Measurements from ENCODE around the gene STIM1. TPM values are rescaled to one million over a fixed set of nuclear protein-coding genes. Genes with fewer than 3 reads are reported as not detected.
A peak's percentile ranks its signal among the peaks of the same experiment; 100 is the strongest.

Gene STIM1
- total and polyA plus RNA-seq, 10 of the 15 experiments (the other 5 are each of a cell fraction or from before 2014, with no cell fraction given), result 8.6 to 57.7 (median 29.3) TPM

- TF ChIP-seq ZBTB40 (IDR thresholded peaks at IDR 0.05; ENCODE audit: borderline replicate concordance) (no peak), RBBP5 (conservative IDR thresholded peaks at IDR 0.05) (no peak), CREM (IDR thresholded peaks at IDR 0.05; ENCODE audit: low read depth) (no peak), PAX5 (IDR thresholded peaks at IDR 0.05; ENCODE audit: borderline replicate concordance, low read depth, low read length) (0 out of 2 replicates have a peak, but pooled peaks have one; percentile 31), HDAC6 (IDR thresholded peaks at IDR 0.05; ENCODE audit: unreplicated experiment) (no peak), FOS (IDR thresholded peaks at IDR 0.05; ENCODE audit: borderline replicate concordance, extremely low read depth, insufficient read length) (no peak), BCL3 (IDR thresholded peaks at IDR 0.05; ENCODE audit: borderline replicate concordance, insufficient read depth, low read depth, low read length, poor library complexity, severe bottlenecking) (no peak), ZNF274 (IDR thresholded peaks at IDR 0.05; ENCODE audit: insufficient read depth, insufficient read length) (no peak), TCF7 (IDR thresholded peaks at IDR 0.05; ENCODE audit: borderline replicate concordance) (peak; percentile 93), RCOR1 (conservative IDR thresholded peaks at IDR 0.05; ENCODE audit: low read depth, low read length) (no peak), SKIL (IDR thresholded peaks at IDR 0.05; ENCODE audit: low read depth, poor library complexity, severe bottlenecking) (peak; percentile 55), JUNB (IDR thresholded peaks at IDR 0.05) (peak; percentile 72), ETV6 (conservative IDR thresholded peaks at IDR 0.05 in 1 of 2, IDR thresholded peaks at IDR 0.05 in 1 of 2; ENCODE audit: borderline replicate concordance in 1 of 2, low read depth in 1 of 2) (no peak), MLLT1 (IDR thresholded peaks at IDR 0.05) (peak; percentile 45; the same call in 1 of the 2 replicates)
- TF ChIP-seq, protein P1, sequence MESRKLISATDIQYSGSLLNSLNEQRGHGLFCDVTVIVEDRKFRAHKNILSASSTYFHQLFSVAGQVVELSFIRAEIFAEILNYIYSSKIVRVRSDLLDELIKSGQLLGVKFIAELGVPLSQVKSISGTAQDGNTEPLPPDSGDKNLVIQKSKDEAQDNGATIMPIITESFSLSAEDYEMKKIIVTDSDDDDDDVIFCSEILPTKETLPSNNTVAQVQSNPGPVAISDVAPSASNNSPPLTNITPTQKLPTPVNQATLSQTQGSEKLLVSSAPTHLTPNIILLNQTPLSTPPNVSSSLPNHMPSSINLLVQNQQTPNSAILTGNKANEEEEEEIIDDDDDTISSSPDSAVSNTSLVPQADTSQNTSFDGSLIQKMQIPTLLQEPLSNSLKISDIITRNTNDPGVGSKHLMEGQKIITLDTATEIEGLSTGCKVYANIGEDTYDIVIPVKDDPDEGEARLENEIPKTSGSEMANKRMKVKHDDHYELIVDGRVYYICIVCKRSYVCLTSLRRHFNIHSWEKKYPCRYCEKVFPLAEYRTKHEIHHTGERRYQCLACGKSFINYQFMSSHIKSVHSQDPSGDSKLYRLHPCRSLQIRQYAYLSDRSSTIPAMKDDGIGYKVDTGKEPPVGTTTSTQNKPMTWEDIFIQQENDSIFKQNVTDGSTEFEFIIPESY (IDR thresholded peaks at IDR 0.05), result 0 out of 2 replicates have a peak, but pooled peaks have one; percentile 73
- TF ChIP-seq, protein P2, sequence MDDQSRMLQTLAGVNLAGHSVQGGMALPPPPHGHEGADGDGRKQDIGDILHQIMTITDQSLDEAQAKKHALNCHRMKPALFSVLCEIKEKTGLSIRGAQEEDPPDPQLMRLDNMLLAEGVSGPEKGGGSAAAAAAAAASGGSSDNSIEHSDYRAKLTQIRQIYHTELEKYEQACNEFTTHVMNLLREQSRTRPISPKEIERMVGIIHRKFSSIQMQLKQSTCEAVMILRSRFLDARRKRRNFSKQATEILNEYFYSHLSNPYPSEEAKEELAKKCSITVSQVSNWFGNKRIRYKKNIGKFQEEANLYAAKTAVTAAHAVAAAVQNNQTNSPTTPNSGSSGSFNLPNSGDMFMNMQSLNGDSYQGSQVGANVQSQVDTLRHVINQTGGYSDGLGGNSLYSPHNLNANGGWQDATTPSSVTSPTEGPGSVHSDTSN (IDR thresholded peaks at IDR 0.05; ENCODE audit: insufficient replicate concordance, low read depth, low read length), result no peak
Measured at GRCh38 chr11:3994030-3994640, 138.7 kb downstream of the STIM1 start (continued).

All from GM12878 (cell line).